Measurements from ENCODE around the gene C13orf46. TPM values are rescaled to one million over a fixed set of nuclear protein-coding genes. Genes with fewer than 3 reads are reported as not detected.

Gene C13orf46
- total and polyA plus RNA-seq, 4 donors = 0.10 to 0.17 TPM; not detected in 2

GRCh38 chr13:114000151-114001040 lies 26.5 kb upstream of the C13orf46 start:
- Histone ChIP-seq H3K4me1 (ENCODE audit: control insufficient read depth in 4 of 4, insufficient read depth in 4 of 4, low read length in 3 of 4) (no peaks in the 10 kb centered on the region), H3K27ac (ENCODE audit: low read depth in 1 of 2, low read length in 2 of 2) (no peak overlapping the region), H3K27me3 (ENCODE audit: control insufficient read depth in 4 of 4, insufficient read depth in 4 of 4, low read length in 3 of 4) (no peaks in the 10 kb centered on the region), H3K4me3 (ENCODE audit: low read depth in 1 of 3, low read length in 3 of 3) (no peak overlapping the region), H3K9ac (ENCODE audit: low read depth in 1 of 2, low read length in 2 of 2) (no peak overlapping the region), H3K36me3 (ENCODE audit: control insufficient read depth in 4 of 4, insufficient read depth in 3 of 4, low read depth in 1 of 4, low read length in 3 of 4) (no peaks in the 10 kb centered on the region), H3K9me3 (ENCODE audit: control insufficient read depth in 4 of 4, low read length in 3 of 4) (no peaks in the 10 kb centered on the region)
- WGBS = 91% methylated on average over 26 of the region's 26 CpGs
- DNase-seq (ENCODE audit: low spot score) = no peak
- TF ChIP-seq REST (IDR thresholded peaks at IDR 0.05) (no peak), ATF3 (IDR thresholded peaks at IDR 0.05) (no peak), NR2F2 (IDR thresholded peaks at IDR 0.05) (no peak), GABPA (IDR thresholded peaks at IDR 0.05 in 1 of 2, conservative IDR thresholded peaks at IDR 0.05 in 1 of 2) (no peak), TAF1 (conservative IDR thresholded peaks at IDR 0.05) (no peak), CTCF (IDR thresholded peaks at IDR 0.05; ENCODE audit: low read depth, low read length, missing input control) (no peak), HNF4G (IDR thresholded peaks at IDR 0.05) (no peak), ZBTB33 (IDR thresholded peaks at IDR 0.05) (no peak), HNF4A (conservative IDR thresholded peaks at IDR 0.05) (no peak), MAX (IDR thresholded peaks at IDR 0.05) (no peak), SP1 (IDR thresholded peaks at IDR 0.05) (no peak)

- 89% methylated on average over 10 of the region's 10 CpGs for WGBS
- no peak overlapping the region for H3K4me3 ChIP-seq (ENCODE audit: low read depth in 1 of 3, low read length in 3 of 3)
- no peak overlapping the region for H3K27ac ChIP-seq (ENCODE audit: low read depth in 1 of 2, low read length in 2 of 2)
- no peaks in the 10 kb centered on the region for H3K4me1 ChIP-seq (ENCODE audit: control insufficient read depth in 4 of 4, insufficient read depth in 4 of 4, low read length in 3 of 4)
- no peak for DNase-seq (ENCODE audit: low spot score)
- no peak overlapping the region for H3K9ac ChIP-seq (ENCODE audit: low read depth in 1 of 2, low read length in 2 of 2)
- H3K36me3 ChIP-seq (ENCODE audit: control insufficient read depth in 4 of 4, insufficient read depth in 3 of 4, low read depth in 1 of 4, low read length in 3 of 4) = no peaks in the 10 kb centered on the region
- H3K9me3 ChIP-seq (ENCODE audit: control insufficient read depth in 4 of 4, low read length in 3 of 4) = no peaks in the 10 kb centered on the region
- H3K27me3 ChIP-seq (ENCODE audit: control insufficient read depth in 4 of 4, insufficient read depth in 4 of 4, low read length in 3 of 4) = no peaks in the 10 kb centered on the region
- TF ChIP-seq RAD21 (IDR thresholded peaks at IDR 0.05) (no peak), HNF4G (IDR thresholded peaks at IDR 0.05) (no peak), HNF4A (conservative IDR thresholded peaks at IDR 0.05) (no peak), JUND (IDR thresholded peaks at IDR 0.05) (no peak), CTCF (IDR thresholded peaks at IDR 0.05; ENCODE audit: low read depth, low read length, missing input control) (no peak), YY1 (IDR thresholded peaks at IDR 0.05) (no peak), EGR1 (IDR thresholded peaks at IDR 0.05; ENCODE audit: low read depth in 2 of 2) (no peak), FOXA2 (IDR thresholded peaks at IDR 0.05) (no peak), ATF3 (IDR thresholded peaks at IDR 0.05) (no peak), NR2F2 (IDR thresholded peaks at IDR 0.05) (no peak), REST (IDR thresholded peaks at IDR 0.05) (no peak), SP1 (IDR thresholded peaks at IDR 0.05) (no peak)
These were observed 25.7 kb upstream of the C13orf46 start for GRCh38 chr13:113999618-113999910.
